Kidney (tissue), 14 donors: ENCODE results near the gene RYR2. TPM values are rescaled to one million over a fixed set of nuclear protein-coding genes. Genes with fewer than 3 reads are reported as not detected.

Source experiments
- DNase-seq, 5 donors: peaks; one replicate each; pipeline ENCODE4 v3.0.0-alpha.2; 2013 to 2020
- FAIRE-seq: peaks from 2 replicates; lab custom pipeline; 2012; peaks lifted over from hg19 to GRCh38; lab: Jason Lieb, UNC
- H3K27ac ChIP-seq, 2 donors: one replicate each; pipeline ENCODE4 v1.7.0; 2013; ENCODE audit warnings: low read depth in 2 of 2, low read length in 2 of 2, inconsistent platforms in 1 of 2
- H3K27me3 ChIP-seq: one replicate; pipeline ENCODE4 v1.7.1; 2013; ENCODE audit warnings: low read length, inconsistent platforms; ENCODE audit not compliant: control insufficient read depth, insufficient read depth
- H3K36me3 ChIP-seq, 3 donors: one replicate each; pipeline versions ENCODE4 v1.7.0 to v1.7.1; 2013; ENCODE audit warnings: low read length in 3 of 3, control low read depth in 1 of 3, inconsistent platforms in 1 of 3; ENCODE audit not compliant: insufficient read depth in 3 of 3, control insufficient read depth in 2 of 3
- H3K4me1 ChIP-seq, 3 donors: one replicate each; pipeline versions ENCODE4 v1.7.0 to v1.7.1; 2013; ENCODE audit warnings: low read length in 3 of 3, inconsistent platforms in 1 of 3, low read depth in 1 of 3; ENCODE audit not compliant: control insufficient read depth in 2 of 3, insufficient read depth in 2 of 3
- H3K4me3 ChIP-seq, 3 donors: one replicate each; pipeline versions ENCODE4 v1.7.0 to v1.8.1; 2013; ENCODE audit warnings: low read length in 3 of 3, control low read depth in 1 of 3, inconsistent platforms in 1 of 3
- H3K9ac ChIP-seq, 3 donors: one replicate each; pipeline versions ENCODE4 v1.7.0 to v1.7.1; 2013; ENCODE audit warnings: low read length in 3 of 3, control low read depth in 1 of 3, inconsistent platforms in 1 of 3
- H3K9me3 ChIP-seq, 3 donors: one replicate each; pipeline versions ENCODE4 v1.7.0 to v1.7.1; 2013; ENCODE audit warnings: low read length in 3 of 3, control low read depth in 1 of 3, inconsistent platforms in 1 of 3; ENCODE audit not compliant: control insufficient read depth in 2 of 3, insufficient read depth in 1 of 3
- intact Hi-C: fragments of 100-400 bp; cut with DNase I; formaldehyde crosslinking; loops from one replicate; pipeline ENCODE4 v1.11.1; 2022
- polyA plus RNA-seq: library from polyadenylated mRNA; stranded (reverse); fragments of 350-450 nt; fragmentation: Illumina TruSeq; extraction: RNeasy Lipid Tissue Mini Kit (QIAGEN cat#74804); gene quantifications from one replicate; pipeline ENCODE4 v1.2.3, GENCODE V29; 2014; ENCODE audit warnings: low read depth, low replicate concordance; ENCODE audit not compliant: insufficient read depth
- total RNA-seq: library from RNA; stranded (reverse); fragmentation: NEBNext Ultra II Directional; extraction: Animal tissue kit (Norgen Biotek cat#: 25700); gene quantifications from one replicate; pipeline ENCODE4 v1.2.1, GENCODE V29; 2021
- TF ChIP-seq, protein P1 (sequence below): IDR thresholded peaks from 3 replicates; pipeline ENCODE4 v1.5.1; 2012; ENCODE audit warnings: mild to moderate bottlenecking, moderate library complexity, borderline replicate concordance; ENCODE audit not compliant: insufficient read depth; ENCODE audit errors: extremely low read depth
- donor health status: control.
- donor health status: control.
- donor health status: control.
- donor health status: control.
- donor health status: control.
- donor health status: DM: yes; HTN: yes; CAD: no.
- donor health status: Normal renal cell carcinoma (clear cell type).

The RYR2 gene
- total and polyA plus RNA-seq, 2 donors from 2014 or later: 0.28 to 0.60 TPM

DNA sequence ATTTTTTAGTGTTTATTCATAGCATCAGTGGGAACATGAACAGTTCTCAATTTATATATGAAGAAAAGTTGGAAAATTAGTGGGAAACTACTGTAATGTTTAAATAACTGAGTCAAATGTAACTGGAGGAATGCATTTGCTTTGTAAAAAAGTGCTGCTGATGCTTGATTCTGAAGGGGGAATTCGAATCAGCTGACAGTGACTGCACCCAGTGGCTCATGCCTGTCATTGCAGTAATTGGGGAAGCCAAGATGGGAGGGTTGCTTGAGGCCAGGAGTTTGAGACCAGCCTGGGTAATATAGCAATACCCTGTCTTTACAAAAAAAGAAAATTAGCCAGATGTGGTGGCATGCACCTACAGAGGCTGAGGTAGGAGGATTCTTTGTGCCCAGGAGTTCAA, 450.4 kb downstream of the RYR2 start:
- Histone ChIP-seq H3K4me1 (no peaks in the 10 kb centered on the region), H3K4me3 (no peak overlapping the region), H3K36me3 (no peaks in the 10 kb centered on the region), H3K9ac (no peak overlapping the region), H3K9me3 (no peaks in the 10 kb centered on the region), H3K27ac (no peak overlapping the region), H3K27me3 (no peaks in the 10 kb centered on the region)
- intact Hi-C loops: no loop called here
- TF ChIP-seq, protein P1, sequence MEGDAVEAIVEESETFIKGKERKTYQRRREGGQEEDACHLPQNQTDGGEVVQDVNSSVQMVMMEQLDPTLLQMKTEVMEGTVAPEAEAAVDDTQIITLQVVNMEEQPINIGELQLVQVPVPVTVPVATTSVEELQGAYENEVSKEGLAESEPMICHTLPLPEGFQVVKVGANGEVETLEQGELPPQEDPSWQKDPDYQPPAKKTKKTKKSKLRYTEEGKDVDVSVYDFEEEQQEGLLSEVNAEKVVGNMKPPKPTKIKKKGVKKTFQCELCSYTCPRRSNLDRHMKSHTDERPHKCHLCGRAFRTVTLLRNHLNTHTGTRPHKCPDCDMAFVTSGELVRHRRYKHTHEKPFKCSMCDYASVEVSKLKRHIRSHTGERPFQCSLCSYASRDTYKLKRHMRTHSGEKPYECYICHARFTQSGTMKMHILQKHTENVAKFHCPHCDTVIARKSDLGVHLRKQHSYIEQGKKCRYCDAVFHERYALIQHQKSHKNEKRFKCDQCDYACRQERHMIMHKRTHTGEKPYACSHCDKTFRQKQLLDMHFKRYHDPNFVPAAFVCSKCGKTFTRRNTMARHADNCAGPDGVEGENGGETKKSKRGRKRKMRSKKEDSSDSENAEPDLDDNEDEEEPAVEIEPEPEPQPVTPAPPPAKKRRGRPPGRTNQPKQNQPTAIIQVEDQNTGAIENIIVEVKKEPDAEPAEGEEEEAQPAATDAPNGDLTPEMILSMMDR: no peak
- no peak for DNase-seq
- FAIRE-seq: no peak

DNA sequence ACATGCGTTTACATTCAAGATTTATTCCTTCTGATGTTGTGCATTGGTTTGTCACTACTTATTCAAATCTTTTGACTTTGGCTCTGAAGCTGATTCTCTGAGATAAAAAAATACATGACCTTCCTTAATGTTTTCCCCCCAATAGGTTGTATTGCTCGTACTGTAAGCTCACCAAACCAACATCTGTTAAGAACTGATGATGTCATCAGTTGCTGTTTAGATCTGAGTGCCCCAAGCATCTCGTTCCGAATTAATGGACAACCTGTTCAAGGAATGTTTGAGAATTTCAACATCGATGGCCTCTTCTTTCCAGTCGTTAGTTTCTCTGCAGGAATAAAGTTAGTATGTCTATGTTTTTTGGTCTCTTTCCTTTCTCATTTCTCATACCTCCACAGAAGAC, 458.6 kb downstream of the RYR2 start:
- Histone ChIP-seq H3K4me1 (no peaks in the 10 kb centered on the region), H3K27me3 (no peaks in the 10 kb centered on the region), H3K9me3 (no peaks in the 10 kb centered on the region), H3K4me3 (no peak overlapping the region), H3K27ac (no peak overlapping the region), H3K36me3 (no peaks in the 10 kb centered on the region), H3K9ac (no peak overlapping the region)
- FAIRE-seq (no peak), DNase-seq (no peak)
- TF ChIP-seq, protein P1: no peak
- intact Hi-C loops: no loop called here

DNA sequence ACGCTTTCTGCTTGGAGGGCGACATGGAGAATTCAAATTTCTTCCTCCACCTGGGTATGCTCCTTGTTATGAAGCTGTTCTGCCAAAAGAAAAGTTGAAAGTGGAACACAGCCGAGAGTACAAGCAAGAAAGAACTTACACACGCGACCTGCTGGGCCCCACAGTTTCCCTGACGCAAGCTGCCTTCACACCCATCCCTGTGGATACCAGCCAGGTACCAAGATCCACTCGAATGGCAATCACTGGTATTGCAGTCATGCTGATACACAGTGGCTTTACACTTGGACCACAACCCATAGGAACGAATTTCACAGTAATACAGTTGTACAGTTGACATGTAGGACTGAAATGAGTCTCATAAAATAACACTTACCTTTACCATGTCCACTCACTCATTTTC, 461.3 kb downstream of the RYR2 start:
- no peak for FAIRE-seq
- intact Hi-C loops: no loop called here
- DNase-seq: no peak
- H3K9me3 ChIP-seq: no peaks in the 10 kb centered on the region
- no peaks in the 10 kb centered on the region for H3K4me1 ChIP-seq
- no peak overlapping the region for H3K4me3 ChIP-seq
- no peak overlapping the region for H3K27ac ChIP-seq
- H3K36me3 ChIP-seq: no peaks in the 10 kb centered on the region
- H3K27me3 ChIP-seq: no peaks in the 10 kb centered on the region
- TF ChIP-seq, protein P1: no peak
- no peak overlapping the region for H3K9ac ChIP-seq

DNA sequence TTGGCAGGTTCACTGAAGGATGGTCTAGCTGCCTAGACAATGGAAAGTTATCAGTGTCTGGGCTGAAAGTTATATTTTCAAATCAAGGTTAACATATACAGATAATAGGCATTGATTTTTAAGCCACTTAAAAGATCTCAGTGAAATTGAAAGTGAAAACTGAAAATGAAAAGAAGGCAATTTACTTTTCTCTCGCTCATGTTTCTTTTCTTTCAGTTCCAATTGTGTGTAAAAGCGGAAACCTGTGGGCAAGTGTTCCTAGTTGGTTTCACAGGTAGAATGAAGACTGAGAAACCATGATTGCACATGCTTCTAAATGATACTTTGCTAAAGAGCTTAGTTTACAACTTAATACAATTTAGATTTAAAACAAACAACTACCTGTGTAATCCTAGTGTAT, 465.0 kb downstream of the RYR2 start:
- no peak overlapping the region for H3K27ac ChIP-seq
- no peaks in the 10 kb centered on the region for H3K27me3 ChIP-seq
- TF ChIP-seq, protein P1: no peak
- no peaks in the 10 kb centered on the region for H3K4me1 ChIP-seq
- no peaks in the 10 kb centered on the region for H3K36me3 ChIP-seq
- no peak for DNase-seq
- intact Hi-C loops: no loop called here
- H3K4me3 ChIP-seq: no peak overlapping the region
- no peak for FAIRE-seq
- H3K9ac ChIP-seq: no peak overlapping the region
- H3K9me3 ChIP-seq: no peaks in the 10 kb centered on the region
